Ishikawa (cell line): ENCODE results near the gene NXPE1.

Source experiments
- CEBPB ChIP-seq: IDR thresholded peaks from 2 replicates; pipeline ENCODE4 v1.6.1; 2012
- CREB1 ChIP-seq: IDR thresholded peaks from 2 replicates; pipeline ENCODE4 v1.6.1; 2012; ENCODE audit warnings: low read depth
- EGR1 ChIP-seq: IDR thresholded peaks from 2 replicates; pipeline ENCODE4 v1.6.1; 2012
- EP300 ChIP-seq: IDR thresholded peaks from 2 replicates; pipeline ENCODE4 v1.6.1; 2012; ENCODE audit warnings: borderline replicate concordance
- FOXM1 ChIP-seq: IDR thresholded peaks from 2 replicates; pipeline ENCODE4 v1.6.1; 2012; ENCODE audit warnings: low read depth, borderline replicate concordance
- NFIC ChIP-seq: IDR thresholded peaks from 2 replicates; pipeline ENCODE4 v1.6.1; 2012
- RAD21 ChIP-seq: IDR thresholded peaks from 2 replicates; pipeline ENCODE4 v1.6.1; 2012; ENCODE audit warnings: low read depth
- TAF1 ChIP-seq: IDR thresholded peaks from 2 replicates; pipeline ENCODE4 v1.6.1; 2012; ENCODE audit warnings: low read depth, mild to moderate bottlenecking
- TCF12 ChIP-seq: IDR thresholded peaks from 2 replicates; pipeline ENCODE4 v1.6.1; 2012; ENCODE audit warnings: low read depth
- TEAD4 ChIP-seq: IDR thresholded peaks from 2 replicates; pipeline ENCODE4 v1.6.1; 2012
- YY1 ChIP-seq: IDR thresholded peaks from 2 replicates; pipeline ENCODE4 v1.6.1; 2012; ENCODE audit warnings: low read depth
- ZBTB7A ChIP-seq: IDR thresholded peaks from 2 replicates; pipeline ENCODE4 v1.6.1; 2012; ENCODE audit warnings: low read depth
- TF ChIP-seq, protein P1 (sequence below): IDR thresholded peaks from 2 replicates; pipeline ENCODE4 v1.6.1; 2012; ENCODE audit warnings: low read depth, mild to moderate bottlenecking
- TF ChIP-seq, protein P2 (sequence below): IDR thresholded peaks from 2 replicates; pipeline ENCODE4 v1.6.1; 2012
- TF ChIP-seq, protein P3 (sequence below): IDR thresholded peaks from 2 replicates; pipeline ENCODE4 v1.6.1; 2012

Gene NXPE1

GRCh38 chr11:114594703-114595102 lies 35.0 kb upstream of the NXPE1 start:
- TF ChIP-seq, protein P1, sequence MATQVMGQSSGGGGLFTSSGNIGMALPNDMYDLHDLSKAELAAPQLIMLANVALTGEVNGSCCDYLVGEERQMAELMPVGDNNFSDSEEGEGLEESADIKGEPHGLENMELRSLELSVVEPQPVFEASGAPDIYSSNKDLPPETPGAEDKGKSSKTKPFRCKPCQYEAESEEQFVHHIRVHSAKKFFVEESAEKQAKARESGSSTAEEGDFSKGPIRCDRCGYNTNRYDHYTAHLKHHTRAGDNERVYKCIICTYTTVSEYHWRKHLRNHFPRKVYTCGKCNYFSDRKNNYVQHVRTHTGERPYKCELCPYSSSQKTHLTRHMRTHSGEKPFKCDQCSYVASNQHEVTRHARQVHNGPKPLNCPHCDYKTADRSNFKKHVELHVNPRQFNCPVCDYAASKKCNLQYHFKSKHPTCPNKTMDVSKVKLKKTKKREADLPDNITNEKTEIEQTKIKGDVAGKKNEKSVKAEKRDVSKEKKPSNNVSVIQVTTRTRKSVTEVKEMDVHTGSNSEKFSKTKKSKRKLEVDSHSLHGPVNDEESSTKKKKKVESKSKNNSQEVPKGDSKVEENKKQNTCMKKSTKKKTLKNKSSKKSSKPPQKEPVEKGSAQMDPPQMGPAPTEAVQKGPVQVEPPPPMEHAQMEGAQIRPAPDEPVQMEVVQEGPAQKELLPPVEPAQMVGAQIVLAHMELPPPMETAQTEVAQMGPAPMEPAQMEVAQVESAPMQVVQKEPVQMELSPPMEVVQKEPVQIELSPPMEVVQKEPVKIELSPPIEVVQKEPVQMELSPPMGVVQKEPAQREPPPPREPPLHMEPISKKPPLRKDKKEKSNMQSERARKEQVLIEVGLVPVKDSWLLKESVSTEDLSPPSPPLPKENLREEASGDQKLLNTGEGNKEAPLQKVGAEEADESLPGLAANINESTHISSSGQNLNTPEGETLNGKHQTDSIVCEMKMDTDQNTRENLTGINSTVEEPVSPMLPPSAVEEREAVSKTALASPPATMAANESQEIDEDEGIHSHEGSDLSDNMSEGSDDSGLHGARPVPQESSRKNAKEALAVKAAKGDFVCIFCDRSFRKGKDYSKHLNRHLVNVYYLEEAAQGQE, result no peak
- TF ChIP-seq CREB1 (no peak), TCF12 (no peak), NFIC (no peak), TAF1 (no peak), FOXM1 (no peak), TEAD4 (no peak), CEBPB (no peak), YY1 (no peak), EP300 (no peak), EGR1 (no peak), ZBTB7A (no peak), RAD21 (no peak)
- TF ChIP-seq, protein P2, sequence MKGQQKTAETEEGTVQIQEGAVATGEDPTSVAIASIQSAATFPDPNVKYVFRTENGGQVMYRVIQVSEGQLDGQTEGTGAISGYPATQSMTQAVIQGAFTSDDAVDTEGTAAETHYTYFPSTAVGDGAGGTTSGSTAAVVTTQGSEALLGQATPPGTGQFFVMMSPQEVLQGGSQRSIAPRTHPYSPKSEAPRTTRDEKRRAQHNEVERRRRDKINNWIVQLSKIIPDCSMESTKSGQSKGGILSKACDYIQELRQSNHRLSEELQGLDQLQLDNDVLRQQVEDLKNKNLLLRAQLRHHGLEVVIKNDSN, result no peak
- TF ChIP-seq, protein P3, sequence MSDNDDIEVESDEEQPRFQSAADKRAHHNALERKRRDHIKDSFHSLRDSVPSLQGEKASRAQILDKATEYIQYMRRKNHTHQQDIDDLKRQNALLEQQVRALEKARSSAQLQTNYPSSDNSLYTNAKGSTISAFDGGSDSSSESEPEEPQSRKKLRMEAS, result no peak

DNA sequence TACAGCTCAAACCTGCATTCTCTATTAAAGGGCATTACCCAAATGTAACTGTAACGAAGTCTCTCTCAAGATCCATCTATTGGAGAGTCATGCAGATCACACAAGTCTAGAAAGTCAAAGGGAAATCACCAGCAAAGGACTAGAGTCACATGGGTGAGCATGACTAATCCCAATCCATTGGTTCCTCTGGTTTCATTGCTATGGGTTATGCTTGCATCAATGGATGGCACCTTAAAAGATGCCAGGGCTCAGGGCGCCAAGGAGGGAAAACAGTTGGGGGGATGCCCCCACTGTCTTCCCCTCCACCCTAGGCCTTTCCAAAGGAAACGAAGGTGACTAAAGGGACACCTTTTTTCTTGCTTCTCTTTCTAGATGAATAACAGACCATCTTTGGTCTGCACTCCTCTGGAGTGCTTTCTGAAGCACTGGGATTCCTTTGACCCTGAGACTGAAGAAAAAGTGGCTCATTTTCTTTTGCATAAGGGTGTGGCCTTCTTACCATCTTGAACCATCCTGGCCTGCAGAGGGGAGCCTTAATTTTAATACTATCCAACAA lies 27.8 kb upstream of the NXPE1 start:
- TF ChIP-seq FOXM1, result no peak
- no peak for TF ChIP-seq EGR1
- TF ChIP-seq, protein P2, result no peak
- TF ChIP-seq, protein P1, result no peak
- TF ChIP-seq, protein P3, result no peak
- no peak for TF ChIP-seq YY1
- no peak for TF ChIP-seq ZBTB7A
- no peak for TF ChIP-seq TAF1
- TF ChIP-seq CREB1, result no peak
- TF ChIP-seq CEBPB, result no peak
- no peak for TF ChIP-seq EP300
- TF ChIP-seq RAD21, result no peak
- no peak for TF ChIP-seq TCF12
- TF ChIP-seq TEAD4, result no peak
- TF ChIP-seq NFIC, result no peak

- TF ChIP-seq RAD21, result peak; percentile 17; the same call in 1 of the 2 replicates
- TF ChIP-seq, protein P2, result no peak
These were observed 27.1 kb upstream of the NXPE1 start for GRCh38 chr11:114586797-114587196.

DNA sequence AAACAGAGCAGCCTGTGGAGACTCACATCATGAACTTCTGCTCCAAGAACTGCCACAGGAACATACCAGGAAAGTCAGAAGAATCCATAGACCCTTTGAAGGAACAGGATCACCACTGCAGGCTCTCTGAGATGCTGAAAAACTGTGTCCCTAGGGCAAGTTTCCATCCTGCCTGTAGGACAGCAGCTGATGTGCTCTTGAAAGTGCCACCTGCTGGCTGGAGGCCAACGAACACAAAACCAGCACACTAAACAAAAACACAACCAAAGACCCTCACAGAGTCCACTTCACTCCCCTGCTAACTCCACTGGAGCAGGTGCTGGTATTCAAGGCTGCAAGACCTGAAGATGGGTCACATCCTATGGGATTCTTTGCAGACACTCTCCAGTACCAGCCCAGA lies 12.0 kb upstream of the NXPE1 start:
- TF ChIP-seq CEBPB, result no peak
- no peak for TF ChIP-seq EP300
- no peak for TF ChIP-seq FOXM1
- no peak for TF ChIP-seq TCF12
- TF ChIP-seq TAF1, result no peak
- TF ChIP-seq, protein P3, result no peak
- no peak for TF ChIP-seq EGR1
- TF ChIP-seq, protein P2, result no peak

DNA sequence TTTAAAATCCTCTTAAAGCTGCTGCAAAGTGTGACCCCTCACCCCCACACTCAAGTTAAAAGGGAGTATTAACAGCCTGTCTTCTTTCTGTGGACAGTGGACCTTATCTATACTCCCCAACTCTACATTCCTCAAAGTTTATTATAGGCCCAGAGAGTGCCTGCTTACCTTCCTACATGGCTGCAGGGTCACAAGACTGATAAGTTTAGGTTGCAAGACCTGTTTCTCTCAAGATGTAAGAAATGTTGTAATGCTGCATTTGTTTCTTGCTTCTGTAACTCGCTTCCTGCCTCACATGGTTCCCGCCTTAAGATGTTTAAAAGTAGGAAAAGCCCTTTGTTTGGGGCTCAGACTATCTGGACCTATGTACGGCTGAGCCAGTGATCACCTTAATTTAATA lies 10.1 kb upstream of the NXPE1 start:
- TF ChIP-seq CREB1, result no peak
- TF ChIP-seq FOXM1, result no peak
- TF ChIP-seq EGR1, result no peak
- TF ChIP-seq CEBPB, result no peak
